ENCODE results near the gene SGTA.

Gene SGTA

DNA sequence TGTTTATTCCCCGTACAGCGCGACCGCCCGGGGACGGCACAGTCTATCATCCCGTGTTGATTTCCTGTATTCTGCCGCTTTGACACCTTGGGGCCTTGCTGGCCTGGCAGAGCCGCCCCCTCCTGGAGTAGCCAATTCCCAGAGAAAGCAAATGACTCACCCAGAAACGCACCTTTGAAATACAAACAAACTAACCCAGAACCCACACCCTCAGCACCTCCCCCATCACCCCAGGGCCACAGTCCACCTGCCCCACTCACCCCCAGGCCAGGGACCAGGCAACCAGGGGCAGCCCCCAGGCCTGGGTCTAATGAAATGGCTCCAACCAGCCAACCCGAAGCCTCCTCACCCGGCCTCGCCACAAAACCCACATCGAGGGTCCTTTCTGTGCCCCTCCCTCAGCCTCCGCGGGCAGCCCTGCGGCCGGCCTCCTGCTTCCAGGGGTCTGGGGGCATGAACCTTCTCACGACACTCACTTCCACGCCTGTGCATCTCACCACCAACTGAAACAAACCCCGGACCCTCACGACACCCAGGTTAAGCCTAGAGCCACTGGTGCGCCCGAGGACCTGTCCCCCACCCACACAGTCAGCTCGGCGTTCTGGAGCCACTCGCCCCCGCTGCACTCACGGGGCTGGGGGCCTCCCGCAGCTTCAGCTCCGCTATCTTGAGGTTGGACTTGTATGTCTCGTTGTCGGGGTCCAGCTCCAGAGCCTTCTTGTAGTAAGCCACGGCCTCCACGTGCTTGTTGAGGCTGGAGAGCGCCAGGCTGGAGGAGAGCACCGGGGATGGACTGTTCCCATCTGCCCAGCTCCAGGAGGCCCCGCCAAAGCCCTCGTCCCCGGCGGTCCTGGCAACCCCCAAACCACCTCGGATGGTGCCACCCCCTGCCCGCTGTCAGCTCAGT, 20.9 kb downstream of the SGTA start:
- TF ChIP-seq, protein P1, sequence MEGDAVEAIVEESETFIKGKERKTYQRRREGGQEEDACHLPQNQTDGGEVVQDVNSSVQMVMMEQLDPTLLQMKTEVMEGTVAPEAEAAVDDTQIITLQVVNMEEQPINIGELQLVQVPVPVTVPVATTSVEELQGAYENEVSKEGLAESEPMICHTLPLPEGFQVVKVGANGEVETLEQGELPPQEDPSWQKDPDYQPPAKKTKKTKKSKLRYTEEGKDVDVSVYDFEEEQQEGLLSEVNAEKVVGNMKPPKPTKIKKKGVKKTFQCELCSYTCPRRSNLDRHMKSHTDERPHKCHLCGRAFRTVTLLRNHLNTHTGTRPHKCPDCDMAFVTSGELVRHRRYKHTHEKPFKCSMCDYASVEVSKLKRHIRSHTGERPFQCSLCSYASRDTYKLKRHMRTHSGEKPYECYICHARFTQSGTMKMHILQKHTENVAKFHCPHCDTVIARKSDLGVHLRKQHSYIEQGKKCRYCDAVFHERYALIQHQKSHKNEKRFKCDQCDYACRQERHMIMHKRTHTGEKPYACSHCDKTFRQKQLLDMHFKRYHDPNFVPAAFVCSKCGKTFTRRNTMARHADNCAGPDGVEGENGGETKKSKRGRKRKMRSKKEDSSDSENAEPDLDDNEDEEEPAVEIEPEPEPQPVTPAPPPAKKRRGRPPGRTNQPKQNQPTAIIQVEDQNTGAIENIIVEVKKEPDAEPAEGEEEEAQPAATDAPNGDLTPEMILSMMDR (conservative IDR thresholded peaks at IDR 0.05; ENCODE audit: low read length), result no peak
- H3K4me3 ChIP-seq (ENCODE audit: low read length), result no peak overlapping the region
- DNase-seq (ENCODE audit: low read depth), result no peak

DNA sequence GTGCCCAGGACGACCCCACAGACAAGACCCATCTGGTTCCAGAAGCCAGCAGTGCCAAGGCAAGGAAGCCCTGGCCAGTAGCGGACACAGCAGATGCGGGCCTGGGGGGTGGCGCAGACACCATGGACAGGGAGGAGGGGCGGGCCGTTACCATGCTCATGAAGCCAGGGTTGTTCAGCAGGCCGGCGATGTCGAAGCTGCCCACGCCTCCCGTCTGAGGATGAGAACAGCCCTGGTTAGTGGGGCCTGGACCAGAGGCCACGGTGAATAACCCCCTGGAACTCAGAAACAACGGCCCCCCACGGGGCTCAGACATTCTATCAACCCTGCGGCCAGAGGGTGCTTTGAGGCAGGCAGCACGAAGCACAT, 21.8 kb downstream of the SGTA start:
- DNase-seq (ENCODE audit: low read depth), result no peak
- H3K4me3 ChIP-seq (ENCODE audit: low read length), result no peak overlapping the region
- TF ChIP-seq, protein P1 (conservative IDR thresholded peaks at IDR 0.05; ENCODE audit: low read length), result no peak

DNA sequence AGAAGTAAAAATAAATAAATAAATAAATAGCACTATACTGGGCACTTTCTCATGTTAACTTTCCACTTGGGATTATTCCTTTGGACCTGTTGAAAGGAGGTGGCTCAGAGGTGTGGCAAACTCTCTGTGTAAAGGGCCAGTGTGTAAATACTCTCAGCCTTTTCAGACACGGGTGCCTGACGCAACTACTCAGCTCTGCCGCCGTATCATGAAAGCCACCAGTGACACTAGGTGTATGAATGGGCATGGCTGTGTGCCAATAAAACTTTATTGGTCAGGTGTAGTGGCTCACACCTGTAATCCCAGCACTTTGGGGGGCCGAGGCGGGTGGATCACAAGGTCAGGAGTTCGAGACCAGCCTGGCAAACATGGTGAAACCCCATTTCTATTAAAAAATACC, 23.1 kb downstream of the SGTA start:
- DNase-seq (ENCODE audit: low read depth), result no peak
- no peak overlapping the region for H3K4me3 ChIP-seq (ENCODE audit: low read length)
- TF ChIP-seq, protein P1 (conservative IDR thresholded peaks at IDR 0.05; ENCODE audit: low read length), result no peak

DNA sequence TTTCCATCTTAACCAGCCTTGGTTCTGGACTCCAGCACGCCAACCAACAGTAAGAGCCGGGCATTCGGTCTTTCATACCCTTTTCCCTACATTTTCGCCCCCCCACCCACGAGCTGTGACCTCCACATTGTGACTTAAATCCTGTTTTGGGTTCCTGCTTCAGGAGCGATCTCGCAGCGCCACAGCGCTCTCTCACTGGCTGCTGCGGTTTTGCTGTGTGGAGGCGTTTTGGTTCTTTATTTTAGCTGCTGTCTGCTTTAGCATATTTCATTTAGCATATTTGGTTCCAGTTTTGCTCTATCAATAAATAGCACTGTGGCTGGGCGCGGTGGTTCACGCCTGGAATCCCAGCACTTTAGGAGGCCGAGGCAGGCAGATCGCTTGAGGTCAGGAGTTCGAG, 23.7 kb downstream of the SGTA start:
- TF ChIP-seq, protein P1 (conservative IDR thresholded peaks at IDR 0.05; ENCODE audit: low read length), result no peak
- DNase-seq (ENCODE audit: low read depth), result no peak
- H3K4me3 ChIP-seq (ENCODE audit: low read length), result no peak overlapping the region

DNA sequence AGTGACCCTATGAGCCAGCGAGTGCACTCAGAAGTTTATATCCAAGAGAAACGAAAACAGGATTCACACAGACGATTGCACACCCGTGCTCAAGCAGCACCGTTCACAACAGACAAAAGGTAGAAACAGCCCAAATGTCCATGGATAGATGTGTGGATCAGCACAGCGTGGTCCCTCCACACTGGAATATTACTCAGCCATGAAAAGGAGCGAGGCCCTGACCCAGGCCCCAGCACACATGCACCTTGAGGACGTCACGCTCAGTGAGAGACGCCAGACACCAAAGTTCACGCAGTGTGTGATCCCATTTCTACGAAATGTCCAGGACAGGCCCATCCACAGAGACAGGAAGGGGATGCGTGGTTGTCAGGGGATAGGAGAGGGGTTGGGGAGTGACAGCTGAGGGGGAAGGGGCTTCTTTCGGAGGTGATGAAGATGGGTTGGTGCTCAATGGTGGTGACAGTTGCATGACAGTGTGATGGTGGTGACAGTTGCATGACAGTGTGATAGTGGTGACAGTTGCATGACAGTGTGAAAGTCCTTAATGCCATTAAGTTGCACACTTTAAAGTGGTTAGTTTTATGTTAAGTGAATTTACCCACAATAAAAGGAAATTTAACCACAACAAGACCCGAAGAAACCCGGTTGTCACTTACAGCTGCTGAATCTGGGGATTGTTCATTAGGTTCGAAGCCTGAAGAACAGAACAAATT, 24.3 kb downstream of the SGTA start:
- no peak for DNase-seq (ENCODE audit: low read depth)
- H3K4me3 ChIP-seq (ENCODE audit: low read length), result no peak overlapping the region
- TF ChIP-seq, protein P1 (conservative IDR thresholded peaks at IDR 0.05; ENCODE audit: low read length), result no peak

DNA sequence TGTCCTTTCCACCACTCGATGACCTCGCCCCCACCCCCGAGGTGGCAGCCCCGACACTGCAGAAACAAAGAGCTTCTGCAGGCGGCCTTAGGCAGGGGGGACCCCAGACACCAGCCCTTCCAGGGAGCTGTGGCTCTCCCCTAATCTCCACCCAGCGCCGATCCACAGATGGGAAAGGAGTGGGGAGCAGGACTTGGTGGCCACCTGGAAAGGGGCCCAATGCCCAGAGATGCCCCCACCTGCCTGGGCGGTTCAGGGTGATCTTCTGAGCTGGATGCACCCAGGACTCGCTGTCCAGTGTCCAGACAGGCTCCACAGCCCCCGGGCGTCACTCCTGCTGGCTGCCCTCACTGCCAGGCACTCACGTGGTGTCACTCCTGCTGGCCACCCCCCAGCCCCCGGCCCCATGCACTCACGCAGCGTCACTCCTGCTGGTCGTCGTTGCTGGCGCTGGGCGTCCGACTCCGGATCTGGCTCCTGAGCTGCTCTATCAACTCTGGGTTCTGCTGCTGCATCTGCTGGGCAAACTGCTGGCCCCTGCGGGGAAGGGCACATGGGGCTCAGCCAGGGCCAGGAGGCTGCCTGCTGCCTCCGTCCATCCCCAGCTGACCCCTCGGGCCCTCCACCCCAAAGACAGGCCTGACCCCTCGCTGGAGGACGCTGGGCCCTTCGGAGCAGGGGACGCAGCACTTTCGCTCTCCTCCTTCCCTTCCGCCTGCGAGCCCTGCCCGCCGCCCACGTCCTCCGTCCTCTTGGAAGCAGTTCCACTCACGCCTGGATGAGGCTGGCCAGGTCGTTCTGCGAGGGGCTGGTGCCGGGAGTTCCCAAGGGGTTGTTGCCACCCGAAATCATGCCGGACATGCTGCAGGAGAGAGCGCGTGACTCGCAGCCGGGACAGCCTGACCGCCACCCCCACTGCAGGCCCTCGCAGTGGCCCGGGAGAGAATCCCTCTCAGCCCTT, 25.9 kb downstream of the SGTA start:
- no peak for DNase-seq (ENCODE audit: low read depth)
- TF ChIP-seq, protein P1 (conservative IDR thresholded peaks at IDR 0.05; ENCODE audit: low read length), result no peak
- no peak overlapping the region for H3K4me3 ChIP-seq (ENCODE audit: low read length)
